ENCODE data around the gene NCAPD3.

Gene NCAPD3

DNA sequence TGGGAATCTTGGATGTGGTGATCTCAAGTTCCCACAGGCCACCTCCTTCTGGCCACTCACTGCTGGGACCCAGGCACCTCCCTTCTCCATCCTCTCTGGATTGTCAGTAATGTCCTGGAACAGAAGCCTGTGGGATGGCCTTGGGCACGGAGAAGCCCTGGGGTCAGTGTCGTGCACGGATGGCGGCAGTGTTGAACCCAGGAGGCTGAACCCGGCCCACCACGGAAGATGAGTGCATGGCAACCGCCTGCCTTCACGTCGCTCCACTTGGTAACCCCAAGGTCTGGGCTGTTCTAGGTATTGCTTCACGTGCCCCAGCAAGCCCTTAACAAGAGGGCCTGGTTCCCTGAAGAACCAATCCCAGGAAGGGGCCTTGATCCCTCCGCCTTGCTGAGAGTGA lies 22.3 kb upstream of the NCAPD3 start:
- DNase-seq (ENCODE audit: extremely low spot score): no peak
- POLR2A ChIA-PET: no interaction called here
- CTCF ChIA-PET: no interaction called here
- TF ChIP-seq, protein P1, sequence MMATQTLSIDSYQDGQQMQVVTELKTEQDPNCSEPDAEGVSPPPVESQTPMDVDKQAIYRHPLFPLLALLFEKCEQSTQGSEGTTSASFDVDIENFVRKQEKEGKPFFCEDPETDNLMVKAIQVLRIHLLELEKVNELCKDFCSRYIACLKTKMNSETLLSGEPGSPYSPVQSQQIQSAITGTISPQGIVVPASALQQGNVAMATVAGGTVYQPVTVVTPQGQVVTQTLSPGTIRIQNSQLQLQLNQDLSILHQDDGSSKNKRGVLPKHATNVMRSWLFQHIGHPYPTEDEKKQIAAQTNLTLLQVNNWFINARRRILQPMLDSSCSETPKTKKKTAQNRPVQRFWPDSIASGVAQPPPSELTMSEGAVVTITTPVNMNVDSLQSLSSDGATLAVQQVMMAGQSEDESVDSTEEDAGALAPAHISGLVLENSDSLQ (IDR thresholded peaks at IDR 0.05): no peak
- TF ChIP-seq L3MBTL2 (conservative IDR thresholded peaks at IDR 0.05): no peak
- TF ChIP-seq ZNF384 (IDR thresholded peaks at IDR 0.05): no peak
- no peak for TF ChIP-seq SP1 (IDR thresholded peaks at IDR 0.05)
- TF ChIP-seq ARNT (IDR thresholded peaks at IDR 0.05): no peak
- TF ChIP-seq NFRKB (IDR thresholded peaks at IDR 0.05): no peak
- no peak for TF ChIP-seq TARDBP (IDR thresholded peaks at IDR 0.05)
- TF ChIP-seq FOXM1 (IDR thresholded peaks at IDR 0.05; ENCODE audit: borderline replicate concordance): no peak
- TF ChIP-seq SUZ12 (IDR thresholded peaks at IDR 0.05): no peak
- TF ChIP-seq HDGF (IDR thresholded peaks at IDR 0.05; ENCODE audit: borderline replicate concordance): no peak
- no peak for TF ChIP-seq CTBP1 (IDR thresholded peaks at IDR 0.05; ENCODE audit: borderline replicate concordance)
- no peak for TF ChIP-seq ELF4 (IDR thresholded peaks at IDR 0.05)
- no peak for TF ChIP-seq FOXK2 (IDR thresholded peaks at IDR 0.05)
- no peak for TF ChIP-seq BHLHE40 (IDR thresholded peaks at IDR 0.05; ENCODE audit: borderline replicate concordance)
- no peak for TF ChIP-seq LEF1 (IDR thresholded peaks at IDR 0.05; ENCODE audit: borderline replicate concordance)
- no peak for TF ChIP-seq FOXA1 (IDR thresholded peaks at IDR 0.05)

DNA sequence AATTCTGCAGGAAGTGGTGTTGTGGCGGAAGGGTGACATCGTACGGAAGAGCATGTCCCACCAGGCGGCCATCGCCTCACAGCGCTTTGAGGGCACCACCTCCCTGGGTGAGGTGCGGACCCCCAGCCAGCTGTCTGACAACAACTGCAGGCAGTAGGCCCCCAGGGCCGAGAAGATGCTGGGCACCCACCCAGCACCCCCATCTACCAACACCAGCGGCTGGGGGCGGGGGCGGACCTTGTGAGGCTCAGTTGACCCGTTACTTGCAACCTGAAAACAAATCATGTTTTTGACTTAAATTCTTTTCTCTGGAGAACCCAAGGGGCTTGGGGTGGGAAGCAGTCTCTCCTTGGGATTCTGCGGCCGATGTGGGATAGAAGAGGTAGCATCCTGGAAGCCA lies 21.7 kb upstream of the NCAPD3 start:
- DNase-seq (ENCODE audit: extremely low spot score): no peak
- POLR2A ChIA-PET: no interaction called here
- CTCF ChIA-PET: no interaction called here

DNA sequence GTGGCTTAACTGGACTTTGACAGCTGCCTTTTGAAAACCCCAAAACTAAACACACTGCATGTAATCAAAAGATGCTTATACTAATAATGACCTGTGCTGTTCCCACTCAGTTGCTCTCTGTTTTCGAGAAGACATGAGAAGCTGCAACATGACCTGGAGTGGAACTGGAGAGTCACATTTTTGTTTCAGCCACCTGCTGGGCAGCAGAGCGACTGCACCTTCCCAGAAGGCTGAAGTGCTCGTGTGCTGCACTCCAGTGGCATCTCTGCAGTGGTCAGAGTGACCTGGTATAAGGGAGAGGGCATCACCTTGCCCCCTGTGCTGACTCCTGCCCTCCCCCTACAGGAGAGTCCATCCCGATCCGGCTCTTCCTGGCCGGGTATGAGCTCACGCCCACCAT lies 20.8 kb upstream of the NCAPD3 start:
- POLR2A ChIA-PET: interaction anchor here (1.2 to 1.8 kb wide), 2 partner anchors 9 to 20 kb away, joined by 5 to 8 read pairs; partner anchors contain the start of genes ACAD8, THYN1 and VPS26B
- peak; percentile 50 for DNase-seq (ENCODE audit: extremely low spot score)
- TF ChIP-seq CTBP1 (IDR thresholded peaks at IDR 0.05; ENCODE audit: borderline replicate concordance) (no peak), ARNT (IDR thresholded peaks at IDR 0.05) (no peak), BHLHE40 (IDR thresholded peaks at IDR 0.05; ENCODE audit: borderline replicate concordance) (no peak), TARDBP (IDR thresholded peaks at IDR 0.05) (no peak), FOXK2 (IDR thresholded peaks at IDR 0.05) (no peak), SP1 (IDR thresholded peaks at IDR 0.05) (no peak), FOXA1 (IDR thresholded peaks at IDR 0.05) (no peak), ZNF384 (IDR thresholded peaks at IDR 0.05) (no peak), ELF4 (IDR thresholded peaks at IDR 0.05) (no peak)
- TF ChIP-seq, protein P1 (IDR thresholded peaks at IDR 0.05): no peak
- CTCF ChIA-PET: interaction anchor here (1.5 kb wide), 1 partner anchor 20 kb away, joined by 4 read pairs; the partner anchor contains the start of gene VPS26B

More for the DNA sequence above, 21.7 kb upstream of the NCAPD3 start:
- no peak for TF ChIP-seq TARDBP (IDR thresholded peaks at IDR 0.05)
- TF ChIP-seq ELF4 (IDR thresholded peaks at IDR 0.05): no peak
- no peak for TF ChIP-seq HDGF (IDR thresholded peaks at IDR 0.05; ENCODE audit: borderline replicate concordance)
- TF ChIP-seq ARNT (IDR thresholded peaks at IDR 0.05): no peak
- TF ChIP-seq ZNF384 (IDR thresholded peaks at IDR 0.05): no peak
- no peak for TF ChIP-seq NFRKB (IDR thresholded peaks at IDR 0.05)
- TF ChIP-seq LEF1 (IDR thresholded peaks at IDR 0.05; ENCODE audit: borderline replicate concordance): no peak
- TF ChIP-seq FOXK2 (IDR thresholded peaks at IDR 0.05): no peak
- TF ChIP-seq CTBP1 (IDR thresholded peaks at IDR 0.05; ENCODE audit: borderline replicate concordance): no peak
- no peak for TF ChIP-seq BHLHE40 (IDR thresholded peaks at IDR 0.05; ENCODE audit: borderline replicate concordance)
- no peak for TF ChIP-seq SUZ12 (IDR thresholded peaks at IDR 0.05)
- TF ChIP-seq, protein P1 (IDR thresholded peaks at IDR 0.05): no peak
- no peak for TF ChIP-seq FOXA1 (IDR thresholded peaks at IDR 0.05)
- no peak for TF ChIP-seq SP1 (IDR thresholded peaks at IDR 0.05)
- TF ChIP-seq FOXM1 (IDR thresholded peaks at IDR 0.05; ENCODE audit: borderline replicate concordance): no peak

DNA sequence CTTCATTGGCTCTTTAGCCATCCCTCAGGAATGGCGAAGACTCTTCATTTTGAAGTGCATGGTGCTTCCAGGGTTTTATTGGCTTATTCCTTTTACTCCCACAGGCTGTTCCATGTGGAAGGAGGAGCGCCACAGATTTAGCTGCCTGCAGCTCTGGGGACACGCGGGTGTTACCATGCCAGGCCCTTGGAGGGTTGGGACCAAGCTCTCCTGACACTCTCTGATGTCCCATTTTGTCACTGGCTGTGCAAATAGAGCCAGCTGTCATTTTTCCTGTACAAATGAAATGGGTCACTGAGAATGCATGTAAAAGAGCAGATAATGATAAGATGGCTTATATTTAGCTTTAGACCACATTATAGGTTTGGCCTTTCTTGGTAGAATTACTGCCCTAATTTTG lies 20.1 kb upstream of the NCAPD3 start:
- no peak for DNase-seq (ENCODE audit: extremely low spot score)
- TF ChIP-seq FOXA1 (IDR thresholded peaks at IDR 0.05) (no peak), SP1 (IDR thresholded peaks at IDR 0.05) (no peak), ZNF384 (IDR thresholded peaks at IDR 0.05) (no peak), TARDBP (IDR thresholded peaks at IDR 0.05) (no peak), FOXK2 (IDR thresholded peaks at IDR 0.05) (no peak), ARNT (IDR thresholded peaks at IDR 0.05) (no peak), CTBP1 (IDR thresholded peaks at IDR 0.05; ENCODE audit: borderline replicate concordance) (no peak), BHLHE40 (IDR thresholded peaks at IDR 0.05; ENCODE audit: borderline replicate concordance) (no peak), SUZ12 (IDR thresholded peaks at IDR 0.05) (no peak)
- ChIA-PET CTCF (interaction anchor here (1.5 kb wide), 1 partner anchor 19 kb away, joined by 4 read pairs; the partner anchor contains the start of gene VPS26B), POLR2A (interaction anchor here (1.2 to 1.8 kb wide), 2 partner anchors 9 to 19 kb away, joined by 5 to 8 read pairs; partner anchors contain the start of genes ACAD8, THYN1 and VPS26B)

DNA sequence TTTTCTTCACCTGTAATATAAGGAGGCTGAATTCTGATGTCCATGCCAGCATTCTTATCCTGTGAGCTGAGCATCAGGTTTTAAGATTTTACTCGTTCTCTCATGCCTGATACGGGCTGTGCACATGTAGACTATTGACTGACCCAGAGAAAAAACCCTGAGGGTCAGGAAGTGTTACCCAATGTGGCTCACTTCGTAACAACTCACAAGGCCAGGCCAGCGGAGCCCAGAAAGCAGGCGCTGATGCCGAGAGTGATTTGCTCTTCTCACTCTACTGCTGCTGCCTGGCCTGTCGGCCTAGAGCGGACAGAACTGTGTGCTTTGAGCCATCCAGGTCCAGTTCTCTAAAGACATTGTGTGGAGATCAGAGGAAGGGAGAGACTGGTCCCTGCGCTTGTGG lies 18.6 kb upstream of the NCAPD3 start:
- ChIA-PET CTCF (no interaction called here), POLR2A (interaction anchor here (1.8 kb wide), 1 partner anchor 18 kb away, joined by 11 read pairs; the partner anchor contains the start of genes NCAPD3 and VPS26B)
- TF ChIP-seq BHLHE40 (IDR thresholded peaks at IDR 0.05; ENCODE audit: borderline replicate concordance) (no peak), LEF1 (IDR thresholded peaks at IDR 0.05; ENCODE audit: borderline replicate concordance) (no peak), CTBP1 (IDR thresholded peaks at IDR 0.05; ENCODE audit: borderline replicate concordance) (no peak), FOXA1 (IDR thresholded peaks at IDR 0.05) (no peak), L3MBTL2 (conservative IDR thresholded peaks at IDR 0.05) (no peak), SP1 (IDR thresholded peaks at IDR 0.05) (no peak), NFRKB (IDR thresholded peaks at IDR 0.05) (no peak), FOXK2 (IDR thresholded peaks at IDR 0.05) (no peak), ZNF384 (IDR thresholded peaks at IDR 0.05) (no peak), SUZ12 (IDR thresholded peaks at IDR 0.05) (no peak), ELF4 (IDR thresholded peaks at IDR 0.05) (no peak), ARNT (IDR thresholded peaks at IDR 0.05) (no peak), TARDBP (IDR thresholded peaks at IDR 0.05) (no peak), FOXM1 (IDR thresholded peaks at IDR 0.05; ENCODE audit: borderline replicate concordance) (no peak), HDGF (IDR thresholded peaks at IDR 0.05; ENCODE audit: borderline replicate concordance) (no peak)
- TF ChIP-seq, protein P1 (IDR thresholded peaks at IDR 0.05): no peak
- DNase-seq (ENCODE audit: extremely low spot score): no peak

All from HEK293T (cell line).